H9 (cell line): Measurements from ENCODE around the gene ZNF568. TPM values are rescaled to one million over a fixed set of nuclear protein-coding genes. Genes with fewer than 3 reads are reported as not detected.

ENCODE experiments used
- DNase-seq: peaks from one replicate; pipeline ENCODE4 v3.0.0-alpha.2; 2017
- H2AFZ ChIP-seq: one replicate; pipeline ENCODE4 v1.6.1; 2013; ENCODE audit warnings: mild to moderate bottlenecking, low read length, control low read depth, moderate library complexity
- H2AK5ac ChIP-seq: 2 replicates; pipeline ENCODE4 v1.6.1; 2013; ENCODE audit warnings: low read length, control low read depth, mixed read lengths; ENCODE audit not compliant: insufficient read length
- H2BK120ac ChIP-seq: one replicate; pipeline ENCODE4 v1.6.1; 2013; ENCODE audit warnings: low read depth, mild to moderate bottlenecking, low read length, control low read depth, inconsistent platforms; ENCODE audit not compliant: poor library complexity, severe bottlenecking
- H2BK12ac ChIP-seq: 2 replicates; pipeline ENCODE4 v1.6.1; 2013; ENCODE audit warnings: low read length, control low read depth, mixed read lengths, low read depth; ENCODE audit not compliant: insufficient read length
- H2BK15ac ChIP-seq: 2 replicates; pipeline ENCODE4 v1.6.1; 2013; ENCODE audit warnings: low read depth, low read length, control low read depth
- H2BK20ac ChIP-seq: one replicate; pipeline ENCODE4 v1.6.1; 2013; ENCODE audit warnings: low read depth, mild to moderate bottlenecking, low read length, control low read depth, inconsistent platforms; ENCODE audit not compliant: poor library complexity, severe bottlenecking
- H2BK5ac ChIP-seq: 2 replicates; pipeline ENCODE4 v1.6.1; 2013; ENCODE audit warnings: low read length, control low read depth, mixed read lengths; ENCODE audit not compliant: insufficient read length
- H3K14ac ChIP-seq: 2 replicates; pipeline ENCODE4 v1.6.1; 2013; ENCODE audit warnings: low read length, control low read depth; ENCODE audit not compliant: insufficient read depth
- H3K18ac ChIP-seq: 2 replicates; pipeline ENCODE4 v1.6.1; 2013; ENCODE audit warnings: low read depth, mild to moderate bottlenecking, mixed read lengths, low read length, control low read depth; ENCODE audit not compliant: insufficient read length
- H3K23ac ChIP-seq: 2 replicates; pipeline ENCODE4 v1.6.1; 2013; ENCODE audit warnings: low read length, control low read depth, mixed read lengths, low read depth; ENCODE audit not compliant: insufficient read length
- H3K23me2 ChIP-seq: 2 replicates; pipeline ENCODE4 v1.6.1; 2013; ENCODE audit warnings: low read depth, mild to moderate bottlenecking, mixed read lengths, low read length, control low read depth; ENCODE audit not compliant: insufficient read length, poor library complexity, severe bottlenecking
- H3K27ac ChIP-seq: 2 replicates; pipeline ENCODE4 v1.5.1; 2013; ENCODE audit warnings: low read length, control low read depth, mixed read lengths, low read depth; ENCODE audit not compliant: insufficient read length
- H3K27me3 ChIP-seq: 2 replicates; pipeline ENCODE4 v1.6.1; 2013; ENCODE audit warnings: low read length, control low read depth, inconsistent platforms; ENCODE audit not compliant: insufficient read depth
- H3K4ac ChIP-seq: 2 replicates; pipeline ENCODE4 v1.6.1; 2013; ENCODE audit warnings: low read depth, mild to moderate bottlenecking, control low read depth, inconsistent platforms, low read length, moderate library complexity
- H3K4me1 ChIP-seq: 2 replicates; pipeline ENCODE4 v1.6.1; 2013; ENCODE audit warnings: low read length, control low read depth, inconsistent platforms; ENCODE audit not compliant: insufficient read depth
- H3K4me2 ChIP-seq: 2 replicates; pipeline ENCODE4 v1.6.1; 2013; ENCODE audit warnings: low read length, control low read depth, mixed read lengths; ENCODE audit not compliant: insufficient read length, insufficient read depth
- H3K56ac ChIP-seq: 2 replicates; pipeline ENCODE4 v1.6.1; 2013; ENCODE audit warnings: low read depth, mild to moderate bottlenecking, mixed read lengths, low read length, control low read depth; ENCODE audit not compliant: insufficient read length
- H3K79me1 ChIP-seq: 2 replicates; pipeline ENCODE4 v1.6.1; 2013; ENCODE audit warnings: low read depth, mild to moderate bottlenecking, moderate library complexity, low read length, control low read depth, inconsistent platforms; ENCODE audit not compliant: insufficient read depth, poor library complexity, severe bottlenecking
- H3K79me2 ChIP-seq: 2 replicates; pipeline ENCODE4 v1.6.1; 2013; ENCODE audit warnings: low read length, control low read depth, inconsistent platforms; ENCODE audit not compliant: insufficient read depth
- H3K9ac ChIP-seq: 2 replicates; pipeline ENCODE4 v1.6.1; 2013; ENCODE audit warnings: low read length, control low read depth, mixed read lengths; ENCODE audit not compliant: insufficient read length; ENCODE audit errors: extremely low read depth
- H3K9me3 ChIP-seq: one replicate; pipeline ENCODE4 v1.6.1; 2013; ENCODE audit warnings: low read depth, low read length, inconsistent platforms; ENCODE audit not compliant: control insufficient read depth
- H3T11ph ChIP-seq: one replicate; pipeline ENCODE4 v1.6.1; 2013; ENCODE audit warnings: mild to moderate bottlenecking, low read length, control low read depth, inconsistent platforms
- H4K20me1 ChIP-seq: one replicate; pipeline ENCODE4 v1.6.1; 2013; ENCODE audit not compliant: control insufficient read depth, insufficient read length, insufficient read depth
- H4K5ac ChIP-seq: 2 replicates; pipeline ENCODE4 v1.6.1; 2013; ENCODE audit warnings: low read depth, mild to moderate bottlenecking, mixed read lengths, low read length, control low read depth; ENCODE audit not compliant: insufficient read length
- H4K8ac ChIP-seq: replicated peaks from 2 replicates; pipeline ENCODE4 v1.6.1; 2013; ENCODE audit warnings: low read length, control low read depth, mixed read lengths, low read depth; ENCODE audit not compliant: insufficient read length
- H4K91ac ChIP-seq: 2 replicates; pipeline ENCODE4 v1.6.1; 2013; ENCODE audit warnings: low read depth, mild to moderate bottlenecking, moderate library complexity, mixed read lengths, low read length, control low read depth; ENCODE audit not compliant: insufficient read length
- H3K27ac Mint-ChIP-seq, 3 experiments: 2 replicates in 2 of 3; 3 replicates in 1 of 3; pipeline ENCODE4 v1.8.0; 2020 to 2021; ENCODE audit warnings: mixed read lengths in 3 of 3, mild to moderate bottlenecking in 1 of 3, moderate library complexity in 1 of 3
- H3K27me3 Mint-ChIP-seq: 2 replicates; pipeline ENCODE4 v1.8.0; 2021; ENCODE audit warnings: low read depth, mild to moderate bottlenecking, moderate library complexity, mixed read lengths
- H3K36me3 Mint-ChIP-seq, 3 experiments: 2 replicates in 2 of 3; 3 replicates in 1 of 3; pipeline ENCODE4 v1.8.0; 2020 to 2021; ENCODE audit warnings: low read depth in 3 of 3, mixed read lengths in 3 of 3; ENCODE audit not compliant: insufficient read depth in 1 of 3
- H3K4me1 Mint-ChIP-seq, 2 experiments: 2 replicates each; pipeline ENCODE4 v1.8.0; 2020; ENCODE audit warnings: mixed read lengths in 2 of 2
- H3K4me3 Mint-ChIP-seq, 2 experiments: 2 replicates in 1 of 2; 3 replicates in 1 of 2; pipeline ENCODE4 v1.8.0; 2020 to 2021; ENCODE audit warnings: mild to moderate bottlenecking in 2 of 2, mixed read lengths in 2 of 2, moderate library complexity in 1 of 2
- H3K9me3 Mint-ChIP-seq, 2 experiments: 2 replicates in 1 of 2; 3 replicates in 1 of 2; pipeline ENCODE4 v1.8.0; 2020; ENCODE audit warnings: mild to moderate bottlenecking in 2 of 2, mixed read lengths in 2 of 2, moderate library complexity in 1 of 2
- WGBS: extraction: QIAGEN DNeasy Blood & Tissue Kit; methylation state at CpG from one replicate; pipeline ENCODE4 v1.1.7; 2013; ENCODE audit warnings: missing lambda C conversion rate, low lambda C conversion rate, mixed read lengths; ENCODE audit not compliant: insufficient read length; ENCODE audit errors: extremely low coverage; 5-methylcytosine and 5-hydroxymethylcytosine counted together
- total RNA-seq: library from RNA; stranded (reverse); gene quantifications from 2 replicates; pipeline ENCODE4 v1.2.1, GENCODE V29; 2021
- TF ChIP-seq, protein P1 (sequence below): fragments of 200-600 bp; sonication (generic); conservative IDR thresholded peaks from 3 replicates; pipeline ENCODE4 v1.8.0; 2021; ENCODE audit warnings: antibody characterized with exemption, mild to moderate bottlenecking

The ZNF568 gene
- total RNA-seq, 1 experiment from 2014 or later: 3.1 TPM

DNA sequence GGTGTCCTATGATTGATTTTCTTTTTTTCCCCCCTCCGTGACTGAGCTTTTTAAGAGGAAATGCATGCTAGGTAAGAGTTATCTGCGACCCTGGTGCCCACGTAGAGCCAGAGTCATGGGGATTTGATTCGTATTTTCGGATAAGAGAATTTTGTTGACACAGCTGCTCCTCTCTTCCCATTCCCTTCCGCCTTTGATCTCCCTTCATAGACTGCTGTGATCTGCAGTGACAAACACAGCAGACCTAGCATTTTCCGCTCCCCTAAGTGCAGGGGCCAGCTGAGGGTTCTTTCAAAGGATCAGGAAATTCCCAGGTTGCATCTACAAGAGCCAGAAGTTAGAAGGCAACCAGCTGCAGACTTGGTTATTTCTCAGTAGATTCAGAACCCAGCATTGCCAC, 70.5 kb downstream of the ZNF568 start:
- Histone ChIP-seq H3K9me3 (peaks cover 63% of the 10 kb centered on the region), H3K56ac (no peak overlapping the region), H2BK20ac (no peak overlapping the region), H2BK5ac (no peak overlapping the region), H3K4me2 (no peak overlapping the region), H4K91ac (no peak overlapping the region), H3K79me2 (no peaks in the 10 kb centered on the region), H3K27ac (no peak overlapping the region), H2AFZ (no peak overlapping the region), H2BK12ac (no peak overlapping the region), H4K5ac (no peak overlapping the region), H3K23ac (no peak overlapping the region), H2BK15ac (no peak overlapping the region), H3K18ac (no peak overlapping the region), H3K23me2 (no peaks in the 10 kb centered on the region), H3K9ac (no peak overlapping the region), H3K27me3 (no peaks in the 10 kb centered on the region), H4K8ac (no peak overlapping the region), H3K4me1 (no peaks in the 10 kb centered on the region), H3K14ac (no peak overlapping the region), H3T11ph (no peak overlapping the region), H3K4ac (no peak overlapping the region), H4K20me1 (no peaks in the 10 kb centered on the region), H2AK5ac (no peak overlapping the region), H3K79me1 (no peaks in the 10 kb centered on the region), H2BK120ac (no peak overlapping the region)
- Mint-ChIP-seq H3K27ac (no peak overlapping the region), H3K4me1 (no peaks in the 10 kb centered on the region), H3K36me3 (peaks cover 0 to 42% (median 12%) of the 10 kb centered on the region in 3 experiments; a peak in 6 of 7 replicates), H3K9me3 (peaks cover 86 to 93% of the 10 kb centered on the region in 2 experiments), H3K27me3 (no peaks in the 10 kb centered on the region; the same call in 1 of the 2 replicates), H3K4me3 (no peak overlapping the region)
- TF ChIP-seq, protein P1, sequence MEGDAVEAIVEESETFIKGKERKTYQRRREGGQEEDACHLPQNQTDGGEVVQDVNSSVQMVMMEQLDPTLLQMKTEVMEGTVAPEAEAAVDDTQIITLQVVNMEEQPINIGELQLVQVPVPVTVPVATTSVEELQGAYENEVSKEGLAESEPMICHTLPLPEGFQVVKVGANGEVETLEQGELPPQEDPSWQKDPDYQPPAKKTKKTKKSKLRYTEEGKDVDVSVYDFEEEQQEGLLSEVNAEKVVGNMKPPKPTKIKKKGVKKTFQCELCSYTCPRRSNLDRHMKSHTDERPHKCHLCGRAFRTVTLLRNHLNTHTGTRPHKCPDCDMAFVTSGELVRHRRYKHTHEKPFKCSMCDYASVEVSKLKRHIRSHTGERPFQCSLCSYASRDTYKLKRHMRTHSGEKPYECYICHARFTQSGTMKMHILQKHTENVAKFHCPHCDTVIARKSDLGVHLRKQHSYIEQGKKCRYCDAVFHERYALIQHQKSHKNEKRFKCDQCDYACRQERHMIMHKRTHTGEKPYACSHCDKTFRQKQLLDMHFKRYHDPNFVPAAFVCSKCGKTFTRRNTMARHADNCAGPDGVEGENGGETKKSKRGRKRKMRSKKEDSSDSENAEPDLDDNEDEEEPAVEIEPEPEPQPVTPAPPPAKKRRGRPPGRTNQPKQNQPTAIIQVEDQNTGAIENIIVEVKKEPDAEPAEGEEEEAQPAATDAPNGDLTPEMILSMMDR: no peak
- DNase-seq: no peak
- no CpG with 5 or more reads among the region's 7 CpGs for WGBS
